ENCODE data around the gene NTSR2.
A peak's percentile ranks its signal among the peaks of the same experiment; 100 is the strongest.

The NTSR2 gene

DNA sequence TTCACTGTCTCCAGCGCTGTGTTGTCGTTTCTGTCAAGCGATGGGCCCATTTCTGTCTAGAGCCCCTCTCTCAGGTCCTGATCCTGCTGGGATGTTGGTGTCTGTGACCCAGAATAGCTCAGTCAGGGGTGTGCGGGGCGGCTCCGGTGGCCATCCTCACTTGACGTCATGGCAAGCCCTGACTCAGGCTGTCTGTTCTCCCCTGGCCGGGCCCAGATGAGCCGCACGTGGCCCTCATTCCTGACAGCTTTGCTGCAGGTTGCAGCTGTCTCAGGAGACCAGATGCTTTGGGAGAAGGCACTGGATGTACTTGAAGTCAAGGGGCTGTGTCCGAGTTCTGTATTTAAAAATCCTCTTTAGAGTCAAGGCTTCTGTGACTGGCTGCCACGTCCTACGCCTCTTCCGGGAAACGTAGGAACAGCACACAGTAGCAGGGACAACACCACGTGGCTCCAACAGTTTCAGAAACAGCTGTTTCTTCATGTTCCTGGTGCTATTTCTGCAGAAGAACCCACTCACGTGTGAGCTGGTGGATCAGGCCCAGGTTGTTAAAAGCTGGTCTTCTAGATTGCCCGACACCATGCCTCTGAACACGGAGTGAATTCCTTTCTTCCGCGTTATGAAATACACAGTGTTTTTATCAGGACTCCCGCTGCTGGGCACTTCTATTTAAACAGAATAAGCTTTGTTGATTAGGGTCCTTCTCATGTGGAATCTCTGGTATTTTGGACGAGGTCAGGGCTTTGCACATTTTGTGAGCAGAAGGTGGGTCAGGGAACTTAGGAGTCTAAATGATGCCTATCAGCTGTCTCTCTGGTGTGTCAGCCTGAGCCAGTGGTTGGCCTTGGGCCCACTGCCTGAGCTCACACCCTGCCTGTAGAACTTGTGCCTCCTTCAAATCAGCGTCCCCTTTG is 28.3 kb upstream of the NTSR2 start:
- peak in 1 of 3 experiments; percentile 88 for DNase-seq

DNA sequence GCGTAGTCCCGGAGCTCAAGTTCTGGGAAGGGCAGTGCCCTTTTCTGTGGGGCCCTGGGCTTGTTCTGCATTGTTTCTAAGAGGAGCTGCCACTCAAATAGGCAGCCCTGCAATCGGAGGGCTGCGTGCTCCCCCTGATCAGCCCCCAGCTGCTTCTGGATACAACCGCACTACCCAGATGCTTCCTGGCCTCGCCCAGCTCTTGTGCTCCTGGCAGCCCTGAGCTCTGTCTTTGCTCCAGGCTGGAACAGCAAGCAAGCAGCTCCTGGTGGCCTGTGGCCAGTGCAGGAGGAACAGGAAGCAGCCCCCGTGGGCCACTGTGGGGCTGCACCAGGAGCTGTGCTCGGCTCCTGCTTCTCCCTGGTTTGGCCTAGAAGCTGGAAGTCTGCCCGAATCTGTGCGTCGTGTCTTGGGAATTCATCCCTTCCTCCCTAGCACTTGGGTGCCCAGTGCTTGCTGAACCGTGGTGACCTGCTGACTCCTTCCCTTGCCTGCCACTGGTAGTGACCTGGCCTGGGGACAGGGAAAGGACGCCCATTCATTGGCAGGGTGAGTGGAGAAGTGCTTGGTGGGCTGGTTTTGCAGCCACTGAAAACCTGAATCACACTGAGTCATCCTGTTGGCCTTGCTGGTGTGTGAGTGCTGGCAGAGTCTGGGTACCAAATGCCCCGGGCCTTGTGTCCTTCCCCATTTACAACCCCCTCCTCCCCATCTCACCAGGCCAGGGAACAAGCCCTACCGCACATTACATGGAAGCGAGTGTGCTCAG is 27.3 kb upstream of the NTSR2 start:
- peak in 1 of 3 experiments; percentile 27 for DNase-seq

- DNase-seq = no peak
Observed at GRCh38 chr2:11696736-11697102, 26.7 kb upstream of the NTSR2 start.

GRCh38 chr2:11695576-11695975 is 25.6 kb upstream of the NTSR2 start:
- no peak for DNase-seq

DNA sequence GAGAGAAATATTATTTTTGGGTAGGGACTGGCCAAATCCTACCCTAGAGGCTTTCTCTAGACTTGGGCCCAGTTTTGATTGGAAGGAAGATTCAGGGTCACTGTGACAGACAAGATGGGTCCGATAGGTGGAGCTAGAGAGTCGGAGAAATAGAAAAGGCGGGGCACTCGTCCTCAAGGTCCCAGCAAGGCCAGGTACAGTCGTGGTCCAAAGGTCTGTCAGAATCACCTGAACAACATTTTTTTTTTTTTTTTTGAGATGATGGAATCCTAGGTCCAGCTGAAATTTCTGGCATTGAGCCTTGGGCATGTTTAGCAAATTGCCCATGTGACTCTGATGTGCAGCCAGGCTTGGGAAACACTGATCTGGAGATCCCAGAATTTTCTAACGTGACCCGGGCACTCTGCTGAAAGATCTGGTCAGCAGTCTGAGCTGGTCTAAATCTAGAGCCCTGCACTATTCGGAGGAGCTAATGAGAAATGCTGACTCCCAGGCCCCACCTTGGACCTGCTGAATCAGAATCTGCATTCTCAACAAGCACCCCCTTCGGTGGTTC is 23.0 kb upstream of the NTSR2 start:
- peak; percentile 68 to 92 (median 89) for DNase-seq

DNA sequence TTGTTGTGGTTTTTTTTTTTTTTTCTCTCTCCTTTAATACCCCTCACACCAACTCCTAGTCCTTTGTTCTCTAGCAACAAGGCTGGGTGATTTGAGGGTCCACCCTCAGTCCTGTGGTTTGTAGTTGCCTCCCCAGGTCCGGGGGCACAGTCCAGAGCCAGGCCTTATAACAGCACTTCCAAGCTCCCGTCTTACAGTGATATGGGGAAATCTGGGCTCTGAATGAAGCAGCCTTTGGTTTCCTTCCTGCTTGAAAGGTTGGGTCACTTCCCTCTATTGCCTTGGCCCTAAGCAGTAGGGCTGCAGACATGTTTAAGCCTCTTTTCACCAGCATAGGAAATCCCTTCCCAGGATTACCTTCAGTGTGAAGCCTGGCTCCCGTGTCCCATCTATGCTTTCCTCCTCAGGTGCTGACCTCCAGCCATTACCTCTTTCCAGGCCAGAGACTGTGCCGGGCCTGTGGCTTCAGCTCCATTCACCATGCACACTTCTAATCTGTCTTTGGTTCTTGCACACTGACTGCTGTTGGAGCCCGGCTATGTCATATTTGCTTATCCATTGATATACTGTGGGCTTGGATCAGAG is 21.2 kb upstream of the NTSR2 start:
- DNase-seq = no peak

DNA sequence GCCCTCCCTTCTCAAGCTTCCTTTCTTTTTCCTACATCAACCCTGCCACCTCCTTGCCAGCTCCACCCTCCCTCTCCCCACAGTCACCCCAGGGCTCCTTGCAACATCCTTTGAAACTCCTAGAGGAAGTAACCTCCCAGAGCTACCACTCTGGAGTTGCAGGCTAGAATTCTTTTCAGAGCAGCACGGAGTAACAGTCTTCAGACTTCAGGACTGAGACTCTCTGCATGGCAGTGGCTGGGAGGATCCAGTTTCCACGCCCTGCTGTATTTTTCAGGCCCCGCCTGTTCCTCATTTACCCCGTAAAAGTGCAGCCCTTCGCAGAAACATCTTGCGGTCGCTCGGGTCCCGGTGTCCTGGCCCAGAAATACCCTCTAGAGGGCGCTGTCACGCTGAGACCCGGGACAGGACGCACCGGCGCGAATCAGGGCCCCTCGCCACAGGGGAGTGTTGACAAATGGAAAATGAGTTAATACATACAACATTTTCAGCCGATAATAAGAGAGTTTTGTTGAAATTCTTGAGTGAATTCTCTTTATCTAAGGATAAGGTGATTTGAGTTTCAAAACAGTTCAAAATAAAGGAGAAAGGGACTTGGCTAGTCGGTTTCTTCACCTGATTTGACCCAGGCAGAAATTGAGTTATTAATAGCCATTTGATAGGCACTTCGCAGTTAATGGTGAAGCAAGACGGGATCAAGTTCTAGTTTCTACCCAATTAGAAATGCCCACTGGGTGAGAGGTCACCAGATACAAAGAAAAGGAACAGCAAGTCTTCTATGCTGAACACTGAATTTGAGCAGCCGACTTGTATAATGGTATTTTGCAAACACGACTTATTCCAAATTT is 18.5 kb upstream of the NTSR2 start:
- DNase-seq = peak in 1 of 3 experiments; percentile 89

GRCh38 chr2:11687736-11688135 is 17.7 kb upstream of the NTSR2 start:
- no peak for DNase-seq

GRCh38 chr2:11685906-11686470 is 16.0 kb upstream of the NTSR2 start:
- DNase-seq = no peak

DNA sequence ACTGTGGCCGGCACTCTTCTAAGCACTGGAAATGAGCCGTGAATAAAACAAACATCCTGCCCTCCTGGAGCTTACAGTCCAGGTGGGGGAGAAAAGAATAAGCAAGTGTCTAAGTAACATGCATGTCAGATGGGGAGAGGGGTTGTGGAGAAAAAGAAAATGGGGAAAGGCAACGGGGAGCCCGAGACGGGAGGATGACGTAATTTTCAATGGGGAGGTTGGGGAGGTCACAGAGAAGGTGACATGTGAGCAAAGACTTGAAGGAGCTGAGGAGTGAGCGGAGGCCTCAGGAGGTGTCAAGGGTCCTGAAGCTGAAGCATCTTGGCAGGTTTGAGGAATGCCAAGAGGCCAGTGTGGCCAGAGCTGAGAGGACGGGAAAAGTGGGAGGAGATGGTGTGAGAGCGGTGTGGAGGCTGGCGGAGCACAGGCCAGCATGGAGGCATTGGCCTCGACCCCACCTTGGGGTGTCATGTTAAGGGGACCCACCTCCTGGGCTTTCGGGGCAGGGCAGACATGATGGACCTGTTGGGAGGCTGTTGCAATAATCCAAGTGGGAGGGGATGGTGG is 15.0 kb upstream of the NTSR2 start:
- peak in 1 of 3 experiments; percentile 24 for DNase-seq

DNA sequence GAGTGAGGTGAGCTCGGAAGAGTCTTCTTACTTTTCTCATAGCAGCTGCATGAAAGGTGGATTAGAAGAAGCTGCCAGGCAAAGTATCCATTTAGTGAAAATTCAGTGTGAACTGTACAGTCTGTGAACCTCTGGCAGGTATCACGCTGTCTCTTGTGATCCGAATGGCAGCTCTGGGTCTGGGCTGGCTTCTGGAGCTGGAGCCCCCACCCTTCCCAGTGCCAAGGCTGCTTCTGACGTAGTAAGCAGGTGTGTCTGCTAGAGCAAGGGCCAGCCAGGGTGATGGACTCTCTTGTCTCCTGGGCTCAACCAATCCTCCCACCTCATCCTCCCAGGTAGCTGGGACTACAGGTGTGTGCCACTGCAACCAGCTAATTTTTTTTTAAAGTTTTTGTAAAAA is 14.0 kb upstream of the NTSR2 start:
- no peak for DNase-seq

GRCh38 chr2:11683476-11683875 is 13.5 kb upstream of the NTSR2 start:
- peak in 1 of 3 experiments; percentile 37 for DNase-seq

DNA sequence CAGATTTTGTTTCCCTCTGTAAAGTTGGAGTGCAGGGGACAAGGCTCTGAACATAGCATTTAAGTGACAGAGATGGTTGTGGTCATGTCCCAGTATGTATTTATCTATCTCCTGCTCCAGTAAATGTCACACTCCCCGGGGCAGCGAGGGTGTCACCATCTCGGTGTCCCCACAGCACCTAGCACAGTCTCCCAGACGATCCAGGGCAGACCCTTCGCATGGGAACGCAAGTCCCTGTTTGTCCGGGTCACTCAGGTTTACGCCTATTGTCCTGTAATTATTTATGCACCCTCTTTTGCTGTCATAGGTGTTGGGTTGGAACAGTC is 12.6 kb upstream of the NTSR2 start:
- no peak for DNase-seq

GRCh38 chr2:11681722-11682589 is 12.0 kb upstream of the NTSR2 start:
- DNase-seq = peak; percentile 38 to 80 (median 63)

- no peak for DNase-seq
Observed at GRCh38 chr2:11680901-11681721, 11.1 kb upstream of the NTSR2 start.

GRCh38 chr2:11680182-11680900 is 10.3 kb upstream of the NTSR2 start:
- DNase-seq = peak in 1 of 3 experiments; percentile 55

GRCh38 chr2:11679486-11680181 is 9.6 kb upstream of the NTSR2 start:
- no peak for DNase-seq

DNA sequence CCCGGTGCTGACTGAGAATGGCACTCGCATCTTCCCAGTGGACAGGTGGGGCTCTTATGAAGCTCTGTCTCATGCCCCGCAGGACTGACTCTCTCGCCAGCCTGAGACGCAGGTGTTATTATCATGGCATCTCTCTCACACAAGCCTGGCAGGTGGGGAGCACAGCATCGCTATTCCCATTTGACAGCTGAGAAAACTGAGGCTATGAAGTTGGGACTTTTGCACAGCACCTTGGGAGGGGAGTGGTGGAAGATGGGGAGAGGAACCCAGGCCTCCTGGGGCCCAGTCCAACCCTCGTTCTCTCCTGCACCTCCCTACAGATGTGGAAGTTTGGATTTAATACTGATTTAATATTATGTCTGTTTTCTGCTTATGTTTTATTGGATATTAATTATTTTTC is 9.0 kb upstream of the NTSR2 start:
- DNase-seq = no peak
